Stimulated activated naive CD8-positive, alpha-beta T cell treated with anti-CD3 and anti-CD28 coated beads, Interleukin-15, Interleukin-2, amounts not matched to agents 100 ng/mL and 50 ng/mL, for 24 hours (primary cell): Measurements from ENCODE around the gene CRIP1.
A peak's percentile ranks its signal among the peaks of the same experiment; 100 is the strongest.

Experiments used
- H3K27ac Mint-ChIP-seq: one replicate; pipeline ENCODE4 v1.8.0; 2021; ENCODE audit warnings: mild to moderate bottlenecking, mixed read lengths
- H3K27me3 Mint-ChIP-seq: one replicate; pipeline ENCODE4 v1.8.0; 2021; ENCODE audit warnings: mixed read lengths
- H3K36me3 Mint-ChIP-seq: one replicate; pipeline ENCODE4 v1.8.0; 2021; ENCODE audit warnings: low read depth, mixed read lengths
- H3K4me1 Mint-ChIP-seq: one replicate; pipeline ENCODE4 v1.8.0; 2021; ENCODE audit warnings: low read depth, mixed read lengths
- H3K4me3 Mint-ChIP-seq: one replicate; pipeline ENCODE4 v1.8.0; 2021; ENCODE audit warnings: mild to moderate bottlenecking, mixed read lengths
- H3K9me3 Mint-ChIP-seq: one replicate; pipeline ENCODE4 v1.8.0; 2021; ENCODE audit warnings: mixed read lengths

The CRIP1 gene

DNA sequence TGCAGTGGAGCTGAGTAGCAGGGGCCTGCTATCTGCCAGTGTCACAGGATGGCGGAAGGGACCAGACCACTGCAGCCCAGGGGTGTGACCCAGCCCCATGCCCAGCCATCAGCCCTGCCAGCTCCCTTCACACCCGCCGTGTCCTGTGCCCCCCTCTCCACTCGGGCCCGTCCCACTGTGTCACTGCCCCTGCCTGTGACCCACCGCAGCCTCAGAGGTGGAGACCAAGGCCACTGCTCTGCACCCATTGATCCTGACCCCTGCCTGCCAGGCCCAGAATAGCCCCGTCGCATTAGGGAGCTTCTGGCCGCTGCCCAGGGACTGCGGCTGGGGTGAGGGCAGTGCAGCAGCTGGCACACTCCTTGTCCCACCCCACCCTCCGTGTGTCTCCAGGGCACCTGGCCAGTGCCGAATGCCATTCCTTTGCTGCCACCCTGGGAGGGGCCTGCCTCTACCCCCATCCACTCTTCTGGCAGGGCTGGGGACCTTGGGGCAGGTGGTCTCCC lies 14.1 kb upstream of the CRIP1 start:
- H3K4me1 Mint-ChIP-seq = peaks cover 5% of the 10 kb centered on the region
- H3K27me3 Mint-ChIP-seq = peaks cover 11% of the 10 kb centered on the region
- H3K27ac Mint-ChIP-seq = no peak overlapping the region
- no peaks in the 10 kb centered on the region for H3K36me3 Mint-ChIP-seq
- H3K4me3 Mint-ChIP-seq = no peak overlapping the region
- H3K9me3 Mint-ChIP-seq = no peaks in the 10 kb centered on the region

DNA sequence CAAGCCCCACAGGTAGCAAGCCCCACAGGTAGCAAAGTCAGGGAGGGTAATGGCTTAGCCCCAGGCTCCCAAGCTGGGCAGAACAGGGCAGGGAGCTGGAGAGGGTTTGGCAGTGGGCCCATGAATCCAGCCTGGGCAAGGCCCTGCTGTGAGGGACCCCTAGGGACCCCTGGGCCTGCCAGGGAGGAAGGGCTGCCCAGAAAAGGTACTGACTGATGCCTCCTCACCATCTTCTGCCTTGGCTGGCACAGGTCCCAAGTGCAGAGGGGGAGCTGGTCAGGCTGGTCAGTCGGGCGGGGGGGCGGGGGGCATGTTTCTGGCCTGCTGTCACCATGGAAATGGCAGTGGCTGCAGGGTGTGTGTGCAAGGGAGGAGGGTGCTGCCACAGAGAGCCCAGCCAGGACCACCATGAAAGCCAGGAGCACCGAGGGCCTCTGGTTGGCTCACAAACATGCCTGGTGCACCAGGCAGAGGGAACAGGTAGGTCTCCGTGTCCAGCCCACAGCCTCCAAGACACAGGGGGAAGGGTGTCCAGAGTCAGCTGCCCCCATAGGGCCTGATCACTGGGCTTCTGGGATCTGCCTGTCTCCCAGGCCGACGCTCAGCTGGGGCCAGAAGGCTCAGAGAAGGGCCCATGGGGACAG lies 13.5 kb upstream of the CRIP1 start:
- no peaks in the 10 kb centered on the region for H3K9me3 Mint-ChIP-seq
- H3K4me1 Mint-ChIP-seq = peaks cover 5% of the 10 kb centered on the region
- H3K4me3 Mint-ChIP-seq = no peak overlapping the region
- no peaks in the 10 kb centered on the region for H3K36me3 Mint-ChIP-seq
- H3K27ac Mint-ChIP-seq = no peak overlapping the region
- peaks cover 11% of the 10 kb centered on the region for H3K27me3 Mint-ChIP-seq

DNA sequence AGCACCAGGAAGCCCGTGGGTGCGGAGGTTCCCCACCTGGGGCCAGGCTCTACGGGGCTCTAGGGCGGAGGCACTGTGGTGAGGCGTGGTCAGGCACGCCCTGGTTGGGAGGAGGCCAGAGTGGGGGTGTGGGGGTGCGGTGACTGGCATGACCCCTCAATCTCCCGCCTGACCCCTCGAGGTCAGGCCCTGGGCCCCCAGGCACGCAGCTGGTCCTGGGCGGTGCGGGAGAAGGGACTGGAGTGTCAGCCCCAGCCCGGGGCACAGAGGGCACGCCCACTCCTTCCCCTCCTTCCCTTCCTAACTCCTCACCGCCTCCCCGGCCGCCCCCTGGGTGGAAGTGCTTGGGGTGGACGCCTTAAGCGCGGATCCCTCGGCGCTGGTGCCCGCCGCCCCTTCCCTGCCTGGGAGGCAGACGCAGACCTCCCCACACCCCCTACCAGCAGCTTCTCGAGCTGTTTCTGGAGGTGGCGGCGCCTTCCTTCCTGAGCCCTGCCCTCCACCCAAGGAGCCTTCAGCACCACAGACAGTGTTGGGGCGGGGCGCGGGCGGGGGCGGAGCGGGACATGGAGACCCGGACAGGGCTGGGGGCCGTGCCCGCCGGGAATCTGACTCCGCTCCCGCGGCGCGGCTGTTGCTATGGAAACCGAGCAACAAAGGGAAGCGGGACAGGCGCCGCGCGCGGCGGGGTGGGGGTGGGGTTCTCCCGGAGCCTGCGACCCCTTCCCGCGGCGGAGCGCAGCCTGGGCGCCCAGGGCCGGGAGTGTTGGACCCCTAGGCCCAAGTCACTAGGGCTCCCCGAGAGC lies 12.8 kb upstream of the CRIP1 start:
- H3K9me3 Mint-ChIP-seq = no peaks in the 10 kb centered on the region
- no peaks in the 10 kb centered on the region for H3K36me3 Mint-ChIP-seq
- peaks cover 11% of the 10 kb centered on the region for H3K27me3 Mint-ChIP-seq
- H3K4me1 Mint-ChIP-seq = peaks cover 5% of the 10 kb centered on the region
- H3K4me3 Mint-ChIP-seq = peak overlapping the region; percentile 37
- no peak overlapping the region for H3K27ac Mint-ChIP-seq

DNA sequence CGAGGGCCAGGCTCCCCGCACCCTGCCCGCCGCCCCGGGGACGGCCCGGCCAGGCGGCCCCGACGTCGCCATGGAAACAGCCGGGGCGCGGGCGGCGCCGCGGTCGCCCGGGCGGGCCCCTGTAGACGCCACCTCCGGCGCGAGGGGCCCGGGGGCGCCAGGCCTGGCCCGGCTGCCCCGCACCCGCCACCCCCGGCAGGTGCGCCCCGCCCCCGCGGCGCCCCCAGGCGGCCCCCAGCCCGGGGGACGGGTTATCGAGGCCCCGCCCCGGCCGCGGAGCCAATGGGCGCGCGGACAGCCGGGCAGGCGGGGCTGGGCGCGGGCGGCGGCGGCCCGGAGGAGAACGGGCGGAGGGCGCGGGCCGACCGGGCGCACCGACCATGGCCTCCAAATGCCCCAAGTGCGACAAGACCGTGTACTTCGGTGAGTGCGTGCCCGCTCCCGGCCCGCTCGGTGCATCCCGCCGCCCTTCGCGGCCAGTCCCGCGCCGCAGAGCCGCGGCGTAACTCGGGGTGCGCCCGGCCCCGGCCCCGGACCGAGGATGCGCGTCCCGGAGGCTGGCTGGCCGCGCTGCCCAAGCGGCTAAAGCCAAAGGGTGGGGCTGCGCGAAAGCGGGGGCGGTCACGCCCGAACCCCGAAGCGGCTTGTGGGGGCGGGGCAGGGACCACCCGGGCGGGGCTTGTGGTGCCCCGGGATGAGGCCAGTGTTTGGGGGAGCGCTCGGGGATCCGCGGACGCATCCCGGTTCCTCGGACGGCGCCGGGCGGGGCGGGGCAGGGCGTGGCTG lies 12.0 kb upstream of the CRIP1 start, which contains the start of gene CRIP2:
Gene CRIP2 (plus strand): TSS at position 339 of the 786 bp plus-strand sequence. CDS start 42 bp downstream, at position 381.
- Mint-ChIP-seq H3K9me3 (no peaks in the 10 kb centered on the region), H3K4me3 (peak within 1 kb of the TSS; percentile 37), H3K36me3 (no peaks in the 10 kb centered on the region), H3K27ac (no peak within 1 kb of the TSS), H3K27me3 (peaks cover 11% of the 10 kb centered on the region), H3K4me1 (peaks cover 8% of the 10 kb centered on the region)

DNA sequence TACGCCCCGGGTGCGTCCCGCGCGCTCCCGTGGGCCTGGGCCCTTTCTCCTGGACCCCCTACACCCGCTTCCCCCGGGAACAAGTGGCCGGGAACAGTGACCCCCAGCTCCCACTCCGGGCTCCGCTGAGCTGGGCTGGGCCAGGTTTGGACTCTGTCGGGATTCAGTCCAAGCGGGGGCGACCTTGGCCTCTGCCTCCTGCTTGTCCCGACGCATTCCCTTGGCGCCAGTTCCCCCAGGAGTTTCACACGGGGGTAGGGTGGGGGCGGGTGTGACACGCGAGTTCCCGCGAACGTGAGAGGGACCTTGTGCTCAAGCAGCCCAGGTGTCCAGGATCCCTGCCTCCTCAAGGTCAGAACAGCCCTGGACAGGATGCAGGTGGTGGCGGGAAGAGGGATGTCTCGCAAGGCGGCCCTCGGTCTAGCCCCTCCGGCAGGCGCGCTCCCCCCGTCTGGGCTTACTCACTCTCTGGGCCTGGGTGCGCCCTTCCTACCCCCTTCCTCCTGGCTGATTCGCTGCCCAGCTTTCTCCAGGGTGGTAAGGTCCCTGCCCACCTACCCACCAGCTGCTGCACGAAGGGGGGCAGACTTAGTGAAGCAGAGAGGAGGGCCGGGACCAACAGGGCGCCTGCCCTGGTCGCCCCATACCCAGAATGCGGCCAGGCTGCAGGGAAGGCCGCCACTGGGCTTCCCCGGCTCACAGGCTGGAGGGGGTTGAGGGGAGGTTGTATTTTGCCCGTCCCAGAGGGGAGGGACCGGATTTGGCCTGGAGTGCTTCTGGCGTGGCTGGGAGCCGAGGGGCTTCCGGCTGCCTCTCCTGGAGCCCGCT lies 11.2 kb upstream of the CRIP1 start:
- Mint-ChIP-seq H3K36me3 (no peaks in the 10 kb centered on the region), H3K27ac (no peak overlapping the region), H3K27me3 (peaks cover 14% of the 10 kb centered on the region), H3K9me3 (no peaks in the 10 kb centered on the region), H3K4me3 (peak overlapping the region; percentile 20), H3K4me1 (peaks cover 14% of the 10 kb centered on the region)

DNA sequence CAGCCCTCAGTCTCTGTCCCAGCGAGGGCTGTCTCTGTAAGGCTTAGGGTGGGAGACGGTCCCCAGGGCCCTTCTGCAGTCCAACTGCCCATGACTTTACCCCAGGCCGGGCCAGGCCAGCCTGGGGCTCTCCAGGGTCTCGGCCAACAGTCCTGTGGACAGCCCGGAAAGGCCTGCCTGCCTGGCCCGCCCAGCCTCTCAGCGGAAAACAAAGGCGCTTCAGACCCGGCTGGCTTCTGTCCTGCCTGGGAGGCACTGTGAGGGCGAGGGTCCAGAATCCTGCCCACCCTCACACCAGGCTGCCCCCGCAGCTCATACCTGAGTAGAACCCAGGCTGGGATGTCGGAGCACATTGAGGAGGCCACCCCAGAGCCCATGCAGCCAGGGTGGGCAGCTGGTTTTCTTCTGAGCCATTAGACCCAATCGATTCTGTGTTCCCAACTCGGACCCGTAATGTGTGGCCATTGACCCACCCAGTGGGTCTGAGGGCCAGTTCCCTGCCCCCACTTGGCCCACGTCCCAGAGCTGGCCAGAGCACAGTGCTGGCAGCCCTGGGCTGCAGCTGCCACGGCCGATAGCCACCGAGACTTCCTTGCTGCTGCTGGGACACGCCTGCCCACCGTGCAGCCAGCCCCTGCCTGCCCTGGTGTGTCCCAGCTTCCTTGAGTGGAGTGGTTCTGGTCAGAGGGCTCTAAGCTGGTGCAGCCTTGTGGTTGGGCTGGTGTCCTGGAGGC lies 10.4 kb upstream of the CRIP1 start:
- H3K4me1 Mint-ChIP-seq = peaks cover 22% of the 10 kb centered on the region
- peaks cover 14% of the 10 kb centered on the region for H3K27me3 Mint-ChIP-seq
- no peaks in the 10 kb centered on the region for H3K9me3 Mint-ChIP-seq
- H3K27ac Mint-ChIP-seq = no peak overlapping the region
- H3K4me3 Mint-ChIP-seq = no peak overlapping the region
- no peaks in the 10 kb centered on the region for H3K36me3 Mint-ChIP-seq

DNA sequence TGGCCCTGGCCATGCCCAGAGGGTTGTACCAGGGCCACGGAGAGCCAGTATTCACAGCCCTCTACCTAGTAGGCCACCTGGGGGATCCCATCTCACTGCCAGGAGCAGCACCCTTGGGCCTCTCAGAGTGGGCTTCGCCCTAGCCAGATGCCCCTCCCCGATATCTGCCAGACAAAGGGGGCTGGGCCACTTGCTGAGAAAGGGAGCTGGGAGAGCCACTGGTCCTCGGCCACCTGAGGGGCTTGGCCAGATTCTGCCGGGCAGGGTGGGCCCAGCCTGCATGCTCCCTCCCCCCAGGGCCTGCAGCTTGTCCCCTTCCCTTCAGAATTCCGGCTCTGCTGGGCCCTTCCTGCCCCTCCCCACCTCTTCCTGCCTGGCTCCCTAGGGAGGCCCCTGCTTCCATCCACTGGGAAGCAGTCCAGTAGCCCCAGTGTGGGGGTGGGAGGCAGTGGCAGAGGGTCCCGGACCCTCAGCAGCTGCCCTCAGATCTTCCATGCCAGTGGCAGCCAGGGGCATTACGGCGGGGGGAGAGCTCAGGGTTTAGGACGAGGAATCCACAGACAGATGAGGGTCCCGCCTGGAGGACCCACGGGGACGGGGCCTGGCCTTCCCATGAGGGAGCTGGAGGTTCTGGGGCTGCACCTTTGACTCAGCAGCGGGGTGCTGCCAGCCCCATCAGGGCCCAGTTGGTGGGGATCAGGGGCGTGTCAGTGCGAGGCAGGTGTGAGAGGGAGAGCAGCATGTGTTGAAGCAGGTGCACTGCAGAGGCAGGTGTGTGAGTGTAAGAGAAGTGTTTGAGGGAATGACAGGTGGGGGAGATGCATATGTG lies 9.6 kb upstream of the CRIP1 start:
- Mint-ChIP-seq H3K27me3 (peaks cover 14% of the 10 kb centered on the region), H3K27ac (no peak overlapping the region), H3K4me1 (peaks cover 27% of the 10 kb centered on the region), H3K36me3 (no peaks in the 10 kb centered on the region), H3K4me3 (no peak overlapping the region), H3K9me3 (no peaks in the 10 kb centered on the region)

DNA sequence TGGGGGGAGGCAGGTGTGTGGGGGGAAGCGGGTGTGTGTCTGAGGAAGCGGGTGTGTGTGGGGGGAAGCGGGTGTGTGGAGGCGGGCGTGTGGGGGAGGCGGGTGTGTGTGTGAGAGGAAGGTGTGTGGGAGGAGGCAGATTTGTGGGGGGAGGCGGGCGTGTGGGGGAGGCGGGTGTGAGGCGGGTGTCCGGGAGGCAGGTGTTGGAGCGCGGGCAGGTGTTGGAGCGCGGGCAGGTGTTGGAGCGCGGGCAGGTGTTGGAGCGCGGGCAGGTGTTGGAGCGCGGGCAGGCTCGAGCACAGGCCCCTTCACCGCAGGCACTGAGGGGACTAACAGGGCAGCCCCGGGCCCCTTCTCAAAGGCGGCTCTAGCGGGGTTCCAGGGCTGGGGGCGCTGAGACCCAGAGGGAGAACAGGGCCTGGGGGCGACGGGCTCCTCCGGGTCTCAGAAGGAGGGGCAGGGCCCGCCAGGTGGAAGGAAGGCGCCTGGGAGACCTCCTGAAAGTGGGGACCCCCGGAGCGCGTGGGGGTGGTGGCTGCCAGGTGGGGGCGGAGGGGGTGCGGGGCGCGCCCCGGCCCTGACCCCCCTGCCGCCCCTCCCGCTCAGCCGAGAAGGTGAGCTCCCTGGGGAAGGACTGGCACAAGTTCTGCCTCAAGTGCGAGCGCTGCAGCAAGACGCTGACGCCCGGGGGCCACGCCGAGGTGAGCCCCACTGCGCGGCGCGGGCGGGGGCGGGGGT lies 8.9 kb upstream of the CRIP1 start:
- H3K36me3 Mint-ChIP-seq = no peaks in the 10 kb centered on the region
- H3K4me1 Mint-ChIP-seq = peaks cover 34% of the 10 kb centered on the region
- H3K27me3 Mint-ChIP-seq = peaks cover 14% of the 10 kb centered on the region
- H3K4me3 Mint-ChIP-seq = no peak overlapping the region
- no peaks in the 10 kb centered on the region for H3K9me3 Mint-ChIP-seq
- no peak overlapping the region for H3K27ac Mint-ChIP-seq

DNA sequence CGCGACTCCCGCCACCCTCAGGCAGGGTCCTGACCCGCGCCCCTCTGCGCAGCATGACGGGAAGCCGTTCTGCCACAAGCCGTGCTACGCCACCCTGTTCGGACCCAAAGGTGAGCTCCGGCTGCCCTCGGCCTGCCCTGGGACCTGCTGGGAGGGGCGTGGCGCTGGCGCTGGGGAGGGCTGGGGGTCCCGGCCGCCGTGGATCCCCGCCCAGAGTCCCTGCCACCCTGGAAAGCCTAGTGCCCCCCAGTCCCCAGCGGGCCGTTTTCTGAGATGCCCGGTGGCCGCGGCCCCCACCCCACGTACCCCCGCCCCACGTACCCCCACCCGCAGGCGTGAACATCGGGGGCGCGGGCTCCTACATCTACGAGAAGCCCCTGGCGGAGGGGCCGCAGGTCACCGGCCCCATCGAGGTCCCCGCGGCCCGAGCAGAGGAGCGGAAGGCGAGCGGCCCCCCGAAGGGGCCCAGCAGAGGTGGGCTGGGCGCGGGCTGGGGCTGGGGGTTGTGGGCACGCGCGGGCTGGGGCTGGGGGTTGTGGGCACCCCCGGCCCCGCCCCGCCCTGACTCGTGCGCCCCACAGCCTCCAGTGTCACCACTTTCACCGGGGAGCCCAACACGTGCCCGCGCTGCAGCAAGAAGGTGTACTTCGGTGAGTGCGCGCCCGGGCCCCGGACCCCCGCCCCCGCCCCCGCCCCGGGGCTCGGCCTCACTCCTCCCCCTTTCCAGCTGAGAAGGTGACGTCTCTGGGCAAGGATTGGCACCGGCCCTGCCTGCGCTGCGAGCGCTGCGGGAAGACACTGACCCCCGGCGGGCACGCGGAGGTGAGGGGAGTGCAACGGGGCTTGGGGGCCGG lies 8.1 kb upstream of the CRIP1 start:
- H3K4me3 Mint-ChIP-seq = no peak overlapping the region
- peaks cover 35% of the 10 kb centered on the region for H3K4me1 Mint-ChIP-seq
- no peaks in the 10 kb centered on the region for H3K36me3 Mint-ChIP-seq
- peaks cover 14% of the 10 kb centered on the region for H3K27me3 Mint-ChIP-seq
- H3K9me3 Mint-ChIP-seq = no peaks in the 10 kb centered on the region
- H3K27ac Mint-ChIP-seq = no peak overlapping the region

DNA sequence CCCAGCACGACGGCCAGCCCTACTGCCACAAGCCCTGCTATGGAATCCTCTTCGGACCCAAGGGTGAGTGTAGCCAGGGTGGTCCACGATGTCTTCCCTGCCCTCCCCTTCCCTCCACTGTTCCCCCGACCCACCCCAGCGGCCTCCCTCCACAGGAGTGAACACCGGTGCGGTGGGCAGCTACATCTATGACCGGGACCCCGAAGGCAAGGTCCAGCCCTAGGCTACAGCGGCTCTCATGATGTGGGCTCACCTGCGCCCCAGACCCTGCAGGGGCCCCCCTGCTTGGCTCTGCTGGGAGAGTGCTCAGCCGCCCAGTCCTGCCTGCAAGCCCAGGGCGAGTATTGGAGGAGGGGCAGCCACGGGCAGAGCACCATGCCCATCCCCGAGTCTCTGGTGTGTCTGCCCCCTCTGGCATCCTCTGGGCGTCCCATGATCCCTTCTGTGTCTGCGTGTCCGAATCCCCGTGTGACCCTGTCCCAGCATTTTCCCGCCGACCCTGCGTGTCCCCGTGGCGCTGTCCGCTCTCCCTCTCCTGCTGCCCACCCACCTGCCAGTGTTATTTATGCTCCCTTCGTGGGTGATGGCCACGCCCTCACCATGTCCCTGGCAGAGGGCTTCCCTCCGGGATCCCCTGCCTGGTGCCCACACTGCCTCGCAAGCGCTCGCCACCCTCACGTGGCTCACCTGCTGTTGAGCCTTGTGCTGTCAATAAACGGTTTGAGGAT lies 7.1 kb upstream of the CRIP1 start:
- no peaks in the 10 kb centered on the region for H3K36me3 Mint-ChIP-seq
- no peak overlapping the region for H3K4me3 Mint-ChIP-seq
- no peak overlapping the region for H3K27ac Mint-ChIP-seq
- H3K27me3 Mint-ChIP-seq = peaks cover 14% of the 10 kb centered on the region
- no peaks in the 10 kb centered on the region for H3K9me3 Mint-ChIP-seq
- H3K4me1 Mint-ChIP-seq = peaks cover 41% of the 10 kb centered on the region

DNA sequence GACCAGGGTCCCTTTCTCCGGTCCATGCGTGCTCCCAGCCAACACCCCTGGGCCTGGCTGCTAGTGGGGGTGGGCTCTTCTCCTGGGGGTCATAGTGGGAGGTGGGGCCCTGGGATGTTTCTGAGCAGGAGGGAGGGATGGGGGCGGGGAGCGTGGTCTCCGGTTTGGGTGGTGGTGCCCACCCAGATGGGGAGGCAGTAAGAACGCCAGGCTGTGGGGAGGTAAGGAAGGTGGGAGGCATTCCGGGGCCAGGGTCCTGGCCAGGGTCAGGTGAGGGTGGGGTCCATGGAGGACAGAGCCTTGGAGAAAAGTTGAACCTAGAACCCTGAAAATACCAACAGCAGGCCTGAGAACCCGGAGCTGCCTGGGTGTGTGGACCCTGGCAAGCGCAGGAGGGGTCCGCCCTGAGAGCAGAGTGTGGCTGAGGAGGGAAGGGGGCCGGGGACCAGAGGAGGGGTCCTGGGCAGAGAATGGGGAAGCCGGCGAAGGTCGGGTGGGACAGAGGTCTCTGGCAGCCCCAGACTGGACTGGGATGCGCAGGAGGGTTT lies 6.4 kb upstream of the CRIP1 start:
- Mint-ChIP-seq H3K4me1 (peaks cover 47% of the 10 kb centered on the region), H3K27ac (no peak overlapping the region)

More for the DNA sequence above, 6.4 kb upstream of the CRIP1 start:
- Mint-ChIP-seq H3K27me3 (peaks cover 14% of the 10 kb centered on the region), H3K9me3 (no peaks in the 10 kb centered on the region), H3K36me3 (no peaks in the 10 kb centered on the region), H3K4me3 (no peak overlapping the region)
